ENCODE results near the gene HERC3. TPM values are rescaled to one million over a fixed set of nuclear protein-coding genes. Genes with fewer than 3 reads are reported as not detected.

Gene HERC3
- total and polyA plus RNA-seq, 10 of the 15 experiments (the other 5 are each of a cell fraction or from before 2014, with no cell fraction given): 0.52 to 18.2 (median 2.8) TPM

GRCh38 chr4:88745581-88746163, 153.4 kb downstream of the HERC3 start (continued):
- TF ChIP-seq SREBF2 (IDR thresholded peaks at IDR 0.05; ENCODE audit: low read length) (no peak), TAF1 (IDR thresholded peaks at IDR 0.05; ENCODE audit: borderline replicate concordance, low read depth, low read length) (no peak), ZBTB11 (CRISPR knock-in tag; IDR thresholded peaks at IDR 0.05) (no peak), STAT1 (conservative IDR thresholded peaks at IDR 0.05) (no peak), PAX5 (IDR thresholded peaks at IDR 0.05; ENCODE audit: borderline replicate concordance, low read depth, low read length) (no peak), EZH2 (IDR thresholded peaks at IDR 0.05; ENCODE audit: borderline replicate concordance, control insufficient read depth, low read depth, low read length) (no peak), POLR2A (IDR thresholded peaks at IDR 0.05; ENCODE audit: low read depth, low read length) (no peak), NFIC (IDR thresholded peaks at IDR 0.05; ENCODE audit: low read depth, low read length) (no peak), CBX5 (IDR thresholded peaks at IDR 0.05; ENCODE audit: low read depth) (no peak), BMI1 (IDR thresholded peaks at IDR 0.05; ENCODE audit: borderline replicate concordance) (no peak), ATF7 (IDR thresholded peaks at IDR 0.05; ENCODE audit: low read depth) (no peak), HCFC1 (IDR thresholded peaks at IDR 0.05; ENCODE audit: low read length) (no peak)
